ENCODE results near the gene CKS1B.
A peak's percentile ranks its signal among the peaks of the same experiment; 100 is the strongest.

The CKS1B gene

GRCh38 chr1:154974102-154974807 lies at the start of gene CKS1B:
TSS of gene CKS1B (plus strand) at chr1:154974681. CDS start at chr1:154974746, 65 bp downstream.
- DNase-seq (ENCODE audit: low read depth) = peak; percentile 100

- no peak for DNase-seq (ENCODE audit: low read depth)
Measured at GRCh38 chr1:154925335-154926170, 48.9 kb upstream of the CKS1B start.

GRCh38 chr1:154926201-154926600 lies 48.3 kb upstream of the CKS1B start:
- DNase-seq (ENCODE audit: low read depth) = no peak

- no peak for DNase-seq (ENCODE audit: low read depth)
Measured at GRCh38 chr1:154931940-154932487, 42.5 kb upstream of the CKS1B start.

- no peak for DNase-seq (ENCODE audit: low read depth)
Measured at GRCh38 chr1:154934358-154934948, 40.0 kb upstream of the CKS1B start.

GRCh38 chr1:154935749-154936554 lies 38.5 kb upstream of the CKS1B start:
- DNase-seq (ENCODE audit: low read depth) = no peak

- peak; percentile 84 for DNase-seq (ENCODE audit: low read depth)
Measured at GRCh38 chr1:154936555-154937084, 37.9 kb upstream of the CKS1B start, which contains the start of gene PMVK. TSS of gene PMVK (minus strand) at chr1:154936719. CDS start at chr1:154936685, 34 bp downstream.

- peak; percentile 83 for DNase-seq (ENCODE audit: low read depth)
Measured at GRCh38 chr1:154937085-154937987, 37.1 kb upstream of the CKS1B start.

GRCh38 chr1:154937988-154938386 lies 36.5 kb upstream of the CKS1B start:
- no peak for DNase-seq (ENCODE audit: low read depth)

GRCh38 chr1:154938604-154939399 lies 35.7 kb upstream of the CKS1B start:
- DNase-seq (ENCODE audit: low read depth) = no peak

GRCh38 chr1:154940213-154940560 lies 34.3 kb upstream of the CKS1B start:
- DNase-seq (ENCODE audit: low read depth) = no peak

GRCh38 chr1:154940651-154941194 lies 33.8 kb upstream of the CKS1B start:
- DNase-seq (ENCODE audit: low read depth) = no peak

GRCh38 chr1:154941333-154942013 lies 33.0 kb upstream of the CKS1B start:
- DNase-seq (ENCODE audit: low read depth) = no peak

GRCh38 chr1:154943649-154944400 lies 30.7 kb upstream of the CKS1B start:
- no peak for DNase-seq (ENCODE audit: low read depth)

GRCh38 chr1:154944401-154945159 lies 29.9 kb upstream of the CKS1B start:
- DNase-seq (ENCODE audit: low read depth) = no peak

GRCh38 chr1:154945160-154945961 lies 29.1 kb upstream of the CKS1B start:
- no peak for DNase-seq (ENCODE audit: low read depth)

Data from non-pigmented ciliary epithelial cell (primary cell).